B cell (primary cell): Measurements from ENCODE around the gene AMFR. TPM values are rescaled to one million over a fixed set of nuclear protein-coding genes. Genes with fewer than 3 reads are reported as not detected.

Experiments used
- ATAC-seq: fragments of 200-7000 bp; cut with Tn5 transposase; one replicate; pipeline ENCODE4 v1.10.0; 2021; ENCODE audit warnings: low read depth, mild to moderate bottlenecking, moderate number of reproducible peaks, moderate library complexity
- CTCF ChIA-PET: fragments of 350-600 bp; sonication (Branson Sonifier 250); formaldehyde crosslinking; loops from one replicate; lab custom pipeline; 2021; ENCODE audit warnings: antibody characterized with exemption, inconsistent platforms; lab: Charles Lee
- POLR2A ChIA-PET: fragments of 350-600 bp; sonication (Branson Sonifier 250); formaldehyde crosslinking; loops from one replicate; lab custom pipeline; 2021; ENCODE audit warnings: antibody characterized with exemption; lab: Charles Lee
- DNase-seq: peaks from one replicate; pipeline ENCODE4 v3.0.0; 2013
- H2AFZ ChIP-seq: 2 replicates; pipeline ENCODE4 v1.6.1; 2012; ENCODE audit warnings: mild to moderate bottlenecking, low read depth, low read length; ENCODE audit not compliant: insufficient read depth, poor library complexity, severe bottlenecking
- H3K27ac ChIP-seq, 2 donors: 1 replicate in 1 of 2; 2 replicates in 1 of 2; pipeline ENCODE4 v1.5.1; 2012 to 2013; ENCODE audit warnings: low read length in 2 of 2, mild to moderate bottlenecking in 2 of 2, moderate library complexity in 1 of 2
- H3K27me3 ChIP-seq, 4 experiments: fragments of 200-600 bp in 1 of 4; sonication (generic) in 1 of 4; replicated peaks in 1 of 4; 1 replicate in 2 of 4; 2 replicates in 2 of 4; pipeline versions ENCODE4 v1.6.1 to v1.7.0; 2013 to 2016; ENCODE audit warnings: low read length in 3 of 4, mild to moderate bottlenecking in 2 of 4, mixed read lengths in 1 of 4, moderate library complexity in 1 of 4; ENCODE audit not compliant: insufficient read depth in 4 of 4, control insufficient read depth in 3 of 4; ENCODE audit errors: control extremely low read depth in 1 of 4
- H3K36me3 ChIP-seq, 2 experiments: replicated peaks in 1 of 2; 1 replicate in 1 of 2; 2 replicates in 1 of 2; pipeline versions ENCODE4 v1.6.1 to v1.7.1; 2013; ENCODE audit warnings: low read length in 1 of 2; ENCODE audit not compliant: insufficient read depth in 2 of 2, control insufficient read depth in 1 of 2; ENCODE audit errors: control extremely low read depth in 1 of 2, extremely low read depth in 1 of 2
- H3K4me1 ChIP-seq, 2 donors: fragments of 200-600 bp in 1 of 2; sonication (generic) in 1 of 2; 1 replicate in 1 of 2; 2 replicates in 1 of 2; pipeline versions ENCODE4 v1.5.1 to v1.6.1; 2013 to 2017; ENCODE audit warnings: low read length in 2 of 2; ENCODE audit not compliant: control insufficient read depth in 2 of 2, insufficient read depth in 2 of 2
- H3K4me2 ChIP-seq: replicated peaks from 2 replicates; pipeline ENCODE3; 2012; ENCODE audit warnings: mild to moderate bottlenecking, low read depth, low read length; ENCODE audit not compliant: poor library complexity, severe bottlenecking
- H3K4me3 ChIP-seq, 5 experiments: fragments of 200-600 bp in 1 of 5; sonication (generic) in 1 of 5; 1 replicate in 3 of 5; 2 replicates in 2 of 5; pipeline versions ENCODE4 v1.5.1 to v1.7.0; 2011 to 2016; ENCODE audit warnings: low read length in 4 of 5, mild to moderate bottlenecking in 4 of 5, low read depth in 2 of 5, control low read depth in 1 of 5, moderate library complexity in 1 of 5; ENCODE audit not compliant: insufficient read depth in 1 of 5; ENCODE audit errors: control extremely low read depth in 1 of 5, extremely low read depth in 1 of 5
- H3K79me2 ChIP-seq: fragments of 200-600 bp; sonication (generic); one replicate; pipeline ENCODE4 v1.6.0; 2016; ENCODE audit warnings: low read length; ENCODE audit not compliant: control insufficient read depth, insufficient read depth
- H3K9ac ChIP-seq: fragments of 200-600 bp; sonication (generic); 2 replicates; pipeline ENCODE4 v1.6.1; 2017; ENCODE audit warnings: mild to moderate bottlenecking, low read length, moderate library complexity
- H3K9me3 ChIP-seq, 3 donors: one replicate each; pipeline versions ENCODE4 v1.6.1 to v1.7.1; 2013; ENCODE audit warnings: low read length in 2 of 3; ENCODE audit not compliant: control insufficient read depth in 2 of 3, insufficient read depth in 1 of 3; ENCODE audit errors: control extremely low read depth in 1 of 3
- H4K20me1 ChIP-seq: 2 replicates; pipeline ENCODE4 v1.6.0; 2012; ENCODE audit warnings: mild to moderate bottlenecking, low read length; ENCODE audit not compliant: insufficient read depth, control insufficient read depth, poor library complexity, severe bottlenecking
- H3K27ac Mint-ChIP-seq: one replicate; pipeline ENCODE4 v1.8.0; 2021; ENCODE audit warnings: mixed read lengths
- H3K27me3 Mint-ChIP-seq: one replicate; pipeline ENCODE4 v1.8.0; 2021; ENCODE audit warnings: mixed read lengths
- H3K4me1 Mint-ChIP-seq: one replicate; pipeline ENCODE4 v1.8.0; 2021; ENCODE audit warnings: mixed read lengths
- H3K4me3 Mint-ChIP-seq: one replicate; pipeline ENCODE4 v1.8.0; 2021; ENCODE audit warnings: mixed read lengths
- H3K9me3 Mint-ChIP-seq: one replicate; pipeline ENCODE4 v1.8.0; 2022; ENCODE audit warnings: mixed read lengths; ENCODE audit not compliant: insufficient read depth
- CTCF ChIP-seq: fragments of 200-600 bp; IDR thresholded peaks from one replicate; pipeline ENCODE4 v1.8.0; 2022; ENCODE audit warnings: antibody characterized with exemption, mild to moderate bottlenecking
- EZH2 ChIP-seq: IDR thresholded peaks from 2 replicates; pipeline ENCODE4 v1.6.1; 2012; ENCODE audit warnings: borderline replicate concordance, low read depth, mild to moderate bottlenecking, moderate library complexity, low read length; ENCODE audit not compliant: insufficient read depth, poor library complexity, severe bottlenecking
- WGBS: methylation state at CpG from one replicate; pipeline ENCODE4 v1.1.5; 2013; ENCODE audit warnings: missing lambda C conversion rate; ENCODE audit not compliant: insufficient coverage; 5-methylcytosine and 5-hydroxymethylcytosine counted together
- intact Hi-C: fragments of 100-400 bp; cut with micrococcal nuclease; formaldehyde crosslinking; loops from one replicate; pipeline ENCODE4 v1.10.0; 2022
- polyA plus RNA-seq: library from polyadenylated mRNA; depleted of rRNA; stranded (reverse); fragments of >200 nt; gene quantifications from 2 replicates; pipeline ENCODE4 v1.2.3, GENCODE V29; 2012
- total RNA-seq, 2 donors: library from RNA; stranded (reverse); fragments of 120-200 nt in 1 of 2; gene quantifications; 1 replicate in 1 of 2; 2 replicates in 1 of 2; pipeline versions ENCODE4 v1.2.3 to v1.2.4, GENCODE V29; 2013 to 2022

The AMFR gene
- total and polyA plus RNA-seq, 2 donors (not counting 1 experiment from before 2014, with no cell fraction given), result 118 to 225 TPM

- peaks cover 57% of the 10 kb centered on the region for H3K79me2 ChIP-seq
- CTCF ChIA-PET, result interaction anchor here (1.2 to 2.2 kb wide), 3 partner anchors 12 to 27 kb away, joined by 3 to 6 read pairs (median 6); partner anchors contain the start of genes NUDT21 and OGFOD1
- no peak for TF ChIP-seq EZH2
- peak overlapping the region; percentile 81 for H3K4me2 ChIP-seq
- DNase-seq (no peak), ATAC-seq (no peak)
- no peaks in the 10 kb centered on the region for H3K27me3 ChIP-seq
- peak overlapping the region; percentile 69 for H2AFZ ChIP-seq
- intact Hi-C loops, result loop anchor here (10.0 kb wide), 3 partner anchors 280 to 1110 kb away; partner anchors contain the start of genes CCDC102A, PSME3IP1 and RSPRY1
- H3K4me1 ChIP-seq, result peaks cover 42 to 45% of the 10 kb centered on the region in 2 donors
- no peaks in the 10 kb centered on the region for H3K36me3 ChIP-seq
- Mint-ChIP-seq H3K9me3 (no peaks in the 10 kb centered on the region), H3K4me1 (peaks cover 42% of the 10 kb centered on the region), H3K4me3 (peak overlapping the region; percentile 98), H3K27me3 (no peaks in the 10 kb centered on the region), H3K27ac (peak overlapping the region; percentile 97)
- WGBS, result 3% methylated on average over 13 of the region's 16 CpGs
- H3K9ac ChIP-seq, result peak overlapping the region; percentile 77
- H4K20me1 ChIP-seq, result peaks cover 34% of the 10 kb centered on the region
- H3K27ac ChIP-seq, result peak overlapping the region; percentile 72 to 81
- POLR2A ChIA-PET, result no interaction called here
- H3K9me3 ChIP-seq, result no peaks in the 10 kb centered on the region
- H3K4me3 ChIP-seq, result peak overlapping the region; percentile 69 to 78 (median 70)
These were observed 961 bp downstream of the AMFR start for GRCh38 chr16:56424404-56424764.

- TF ChIP-seq CTCF (no peak), EZH2 (no peak)
- no peaks in the 10 kb centered on the region for H3K9me3 ChIP-seq
- H3K27me3 ChIP-seq, result no peaks in the 10 kb centered on the region
- H4K20me1 ChIP-seq, result peaks cover 37% of the 10 kb centered on the region
- peak overlapping the region; percentile 98 for H3K4me3 Mint-ChIP-seq
- WGBS, result 0% methylated on average over 3 of the region's 7 CpGs
- peak overlapping the region; percentile 77 for H3K9ac ChIP-seq
- CTCF ChIA-PET, result interaction anchor here (0.8 to 2.2 kb wide), 4 partner anchors 12 to 278 kb away, joined by 3 to 6 read pairs (median 5); partner anchors contain the start of genes NUDT21 and OGFOD1
- H3K4me1 Mint-ChIP-seq, result peaks cover 44% of the 10 kb centered on the region
- POLR2A ChIA-PET, result interaction anchor here (0.6 to 1.0 kb wide), 2 partner anchors 27 to 64 kb away, joined by 3 to 9 read pairs; partner anchors contain the start of genes NUDT21 and OGFOD1
- peak overlapping the region; percentile 69 to 78 (median 70) for H3K4me3 ChIP-seq
- no peaks in the 10 kb centered on the region for H3K9me3 Mint-ChIP-seq
- intact Hi-C loops, result loop anchor here (10.0 kb wide), 3 partner anchors 281 to 1111 kb away; partner anchors contain the start of genes CCDC102A, PSME3IP1 and RSPRY1
- H2AFZ ChIP-seq, result peak overlapping the region; percentile 69
- peak overlapping the region; percentile 81 for H3K4me2 ChIP-seq
- H3K27ac Mint-ChIP-seq, result peak overlapping the region; percentile 97
- DNase-seq (peak; percentile 72), ATAC-seq (peak; percentile 21)
- H3K4me1 ChIP-seq, result peaks cover 44 to 51% of the 10 kb centered on the region in 2 donors
- H3K27me3 Mint-ChIP-seq, result no peaks in the 10 kb centered on the region
- H3K79me2 ChIP-seq, result peaks cover 63% of the 10 kb centered on the region
- peak overlapping the region; percentile 72 to 81 for H3K27ac ChIP-seq
- no peaks in the 10 kb centered on the region for H3K36me3 ChIP-seq
These were observed 1.6 kb downstream of the AMFR start for GRCh38 chr16:56423584-56424403.
